ENCODE data around the gene CCDC188. TPM values are rescaled to one million over a fixed set of nuclear protein-coding genes. Genes with fewer than 3 reads are reported as not detected.
A peak's percentile ranks its signal among the peaks of the same experiment; 100 is the strongest.

Gene CCDC188
- total RNA-seq, 1 experiment from 2014 or later: not detected

DNA sequence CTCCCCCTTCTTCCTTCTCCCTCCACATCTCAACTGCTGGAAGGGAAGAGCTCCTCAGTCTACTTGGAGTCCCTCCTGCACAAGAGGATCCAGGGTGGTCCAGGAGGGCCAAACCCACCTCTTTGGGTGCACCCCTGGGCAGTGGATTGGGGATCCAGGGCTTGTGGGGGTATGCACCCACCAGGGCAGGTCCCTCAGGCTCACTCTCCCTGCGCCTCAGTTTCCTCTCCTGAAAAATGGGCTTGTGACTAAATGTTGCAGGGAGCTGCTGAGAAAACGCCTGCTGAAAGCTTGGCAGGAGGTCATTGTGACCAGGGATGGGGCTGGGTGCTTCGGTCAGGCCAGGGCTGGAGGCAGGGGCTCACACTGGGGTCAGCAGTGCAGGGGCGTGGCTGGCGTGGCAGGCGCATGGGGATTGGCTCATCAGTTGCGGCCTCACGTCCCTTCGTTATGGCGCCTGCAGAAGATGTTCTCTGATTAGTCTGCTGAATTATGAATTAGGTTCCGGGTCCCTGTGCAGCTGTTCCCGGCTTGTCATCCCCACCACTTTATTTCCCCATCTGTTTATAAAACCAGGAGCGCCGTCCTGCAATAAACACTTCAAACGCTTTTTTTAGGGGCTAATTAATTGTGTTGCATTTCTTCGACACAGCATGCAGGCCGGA, 25.7 kb upstream of the CCDC188 start:
- DNase-seq: no peak
- no peak overlapping the region for H3K4me2 ChIP-seq (ENCODE audit: low read depth, low read length, poor library complexity, severe bottlenecking)
- no peaks in the 10 kb centered on the region for H3K9me3 ChIP-seq (ENCODE audit: low read length)
- no peak overlapping the region for H3K4me3 ChIP-seq (ENCODE audit: low read length)
- no peak overlapping the region for H3K27ac ChIP-seq (ENCODE audit: low read length)
- no peaks in the 10 kb centered on the region for H3K36me3 ChIP-seq (ENCODE audit: insufficient read depth, low read length)
- H3K9ac ChIP-seq (ENCODE audit: low read length): no peak overlapping the region
- H3K27me3 ChIP-seq (ENCODE audit: low read length): no peaks in the 10 kb centered on the region
- H3K9me2 ChIP-seq (replicated peaks; ENCODE audit: insufficient read depth, low read length): no peaks in the 10 kb centered on the region
- H2AFZ ChIP-seq (ENCODE audit: low read length): no peak overlapping the region
- H3K4me1 ChIP-seq (ENCODE audit: low read length): peaks cover under 1% of the 10 kb centered on the region; the same call in 1 of the 2 replicates
- no peaks in the 10 kb centered on the region for H4K20me1 ChIP-seq (ENCODE audit: insufficient read depth, low read depth, low read length)
- H3K79me2 ChIP-seq (ENCODE audit: low read length): no peaks in the 10 kb centered on the region

DNA sequence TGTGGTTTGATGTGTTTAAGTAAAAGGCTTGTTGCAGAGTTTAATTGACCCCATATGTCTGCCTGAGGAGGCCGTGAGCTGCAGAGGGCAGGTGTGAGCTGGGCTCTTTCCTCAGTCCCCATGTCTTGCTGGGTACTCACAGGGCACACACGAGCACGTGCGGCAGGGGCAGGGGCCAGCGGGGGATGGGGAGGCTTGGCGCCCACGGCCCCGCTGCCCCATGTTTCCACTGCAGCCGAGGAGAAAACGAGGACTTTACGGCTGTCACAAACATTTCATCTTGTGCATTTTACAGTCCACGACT, 24.7 kb upstream of the CCDC188 start:
- no peaks in the 10 kb centered on the region for H3K9me3 ChIP-seq (ENCODE audit: low read length)
- no peaks in the 10 kb centered on the region for H3K4me1 ChIP-seq (ENCODE audit: low read length)
- H3K4me3 ChIP-seq (ENCODE audit: low read length): no peak overlapping the region
- H3K79me2 ChIP-seq (ENCODE audit: low read length): no peaks in the 10 kb centered on the region
- H3K27me3 ChIP-seq (ENCODE audit: low read length): no peaks in the 10 kb centered on the region
- no peak for DNase-seq
- H3K9me2 ChIP-seq (replicated peaks; ENCODE audit: insufficient read depth, low read length): no peaks in the 10 kb centered on the region
- H3K27ac ChIP-seq (ENCODE audit: low read length): no peak overlapping the region
- H3K36me3 ChIP-seq (ENCODE audit: insufficient read depth, low read length): no peaks in the 10 kb centered on the region
- H3K9ac ChIP-seq (ENCODE audit: low read length): no peak overlapping the region
- H2AFZ ChIP-seq (ENCODE audit: low read length): no peak overlapping the region
- no peak overlapping the region for H3K4me2 ChIP-seq (ENCODE audit: low read depth, low read length, poor library complexity, severe bottlenecking)
- no peaks in the 10 kb centered on the region for H4K20me1 ChIP-seq (ENCODE audit: insufficient read depth, low read depth, low read length)

DNA sequence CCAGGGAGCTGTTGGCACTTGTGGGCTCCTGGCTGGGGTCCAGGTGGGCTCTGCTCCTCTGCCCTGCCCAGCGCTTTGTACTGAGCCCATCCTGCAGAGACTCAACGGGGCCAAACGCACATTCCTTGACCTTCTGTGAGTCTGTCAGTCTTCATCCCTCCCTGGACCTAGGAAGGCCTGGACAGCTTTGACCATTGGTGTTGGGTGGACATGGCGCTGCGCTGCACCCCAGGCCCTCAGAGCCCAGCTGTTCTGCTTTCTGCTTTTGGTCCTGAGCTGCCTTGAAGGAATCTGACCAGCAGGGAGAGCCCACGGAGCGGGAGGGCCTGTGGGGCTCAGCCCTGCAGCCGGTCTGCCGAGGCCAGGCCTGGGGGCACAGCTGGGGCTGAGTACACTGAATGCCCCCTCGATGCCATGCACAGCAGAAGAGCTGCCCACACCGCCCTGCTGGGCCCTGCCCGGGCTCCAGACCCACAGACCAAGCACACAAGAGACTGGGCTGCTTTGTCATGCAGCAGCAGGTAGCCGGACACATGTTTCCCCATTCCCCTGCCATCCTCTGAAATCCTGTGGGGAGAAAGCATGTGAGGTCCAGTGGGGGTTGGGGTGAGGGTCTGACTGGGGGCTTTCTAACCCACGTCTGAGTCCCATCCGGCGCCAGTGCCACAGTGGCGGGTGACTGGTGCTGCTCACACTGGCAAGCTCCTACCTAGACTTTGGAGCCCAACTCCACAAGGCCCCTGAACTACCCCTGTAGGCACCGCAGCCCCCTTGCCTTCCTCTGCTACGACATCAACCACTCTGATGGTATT, 24.1 kb upstream of the CCDC188 start:
- no peaks in the 10 kb centered on the region for H4K20me1 ChIP-seq (ENCODE audit: insufficient read depth, low read depth, low read length)
- H3K27ac ChIP-seq (ENCODE audit: low read length): no peak overlapping the region
- no peak overlapping the region for H3K4me3 ChIP-seq (ENCODE audit: low read length)
- H3K9ac ChIP-seq (ENCODE audit: low read length): no peak overlapping the region
- no peaks in the 10 kb centered on the region for H3K36me3 ChIP-seq (ENCODE audit: insufficient read depth, low read length)
- H3K9me3 ChIP-seq (ENCODE audit: low read length): no peaks in the 10 kb centered on the region
- peak; percentile 52 for DNase-seq
- no peaks in the 10 kb centered on the region for H3K9me2 ChIP-seq (replicated peaks; ENCODE audit: insufficient read depth, low read length)
- H3K27me3 ChIP-seq (ENCODE audit: low read length): no peaks in the 10 kb centered on the region
- no peaks in the 10 kb centered on the region for H3K4me1 ChIP-seq (ENCODE audit: low read length)
- no peaks in the 10 kb centered on the region for H3K79me2 ChIP-seq (ENCODE audit: low read length)
- no peak overlapping the region for H2AFZ ChIP-seq (ENCODE audit: low read length)
- no peak overlapping the region for H3K4me2 ChIP-seq (ENCODE audit: low read depth, low read length, poor library complexity, severe bottlenecking)

DNA sequence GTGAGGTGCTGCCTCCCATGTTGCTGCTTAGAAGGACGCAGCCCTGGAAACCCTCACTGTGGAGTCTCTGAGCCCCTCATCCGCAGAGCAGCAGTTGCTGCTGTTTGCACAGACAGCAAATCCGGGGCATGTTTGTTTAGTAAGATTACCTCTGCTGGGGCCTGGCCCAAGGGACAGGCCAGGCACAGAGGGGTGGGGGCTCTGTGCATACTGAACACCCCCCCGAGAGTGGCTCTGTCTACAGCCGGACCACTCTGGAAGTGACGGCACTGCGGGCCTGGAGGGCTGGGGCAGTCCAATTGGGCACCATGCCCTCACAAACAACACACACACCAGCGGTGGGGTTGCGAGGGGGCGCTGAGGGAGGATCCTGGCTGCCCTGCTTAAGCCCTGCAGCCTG, 22.9 kb upstream of the CCDC188 start:
- H3K4me3 ChIP-seq (ENCODE audit: low read length): no peak overlapping the region
- DNase-seq: no peak
- no peaks in the 10 kb centered on the region for H3K27me3 ChIP-seq (ENCODE audit: low read length)
- no peaks in the 10 kb centered on the region for H3K79me2 ChIP-seq (ENCODE audit: low read length)
- H4K20me1 ChIP-seq (ENCODE audit: insufficient read depth, low read depth, low read length): no peaks in the 10 kb centered on the region
- no peaks in the 10 kb centered on the region for H3K9me2 ChIP-seq (replicated peaks; ENCODE audit: insufficient read depth, low read length)
- H3K9me3 ChIP-seq (ENCODE audit: low read length): no peaks in the 10 kb centered on the region
- no peak overlapping the region for H3K9ac ChIP-seq (ENCODE audit: low read length)
- no peak overlapping the region for H3K4me2 ChIP-seq (ENCODE audit: low read depth, low read length, poor library complexity, severe bottlenecking)
- H3K4me1 ChIP-seq (ENCODE audit: low read length): no peaks in the 10 kb centered on the region
- H3K36me3 ChIP-seq (ENCODE audit: insufficient read depth, low read length): no peaks in the 10 kb centered on the region
- H3K27ac ChIP-seq (ENCODE audit: low read length): no peak overlapping the region
- no peak overlapping the region for H2AFZ ChIP-seq (ENCODE audit: low read length)

DNA sequence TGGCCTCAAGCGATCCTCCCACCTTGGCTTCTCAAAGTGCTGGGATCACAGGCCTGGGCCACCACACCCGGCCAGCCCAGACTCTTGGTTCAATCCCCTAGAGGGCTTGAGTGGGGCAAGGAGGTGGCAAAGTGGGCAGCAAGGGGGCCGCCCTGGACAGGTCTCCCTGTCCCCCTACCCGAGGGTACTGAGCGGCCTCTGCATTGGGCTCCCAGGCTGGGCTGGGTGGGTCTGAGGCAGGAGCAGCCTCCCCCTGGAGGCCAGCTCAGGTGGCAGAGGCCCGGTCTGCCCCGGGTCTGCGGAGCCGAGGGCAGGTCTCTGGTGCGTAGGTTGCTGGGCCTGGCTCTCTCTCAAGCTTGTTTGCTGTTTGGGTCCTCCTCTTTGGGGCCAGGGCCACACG, 22.4 kb upstream of the CCDC188 start:
- Histone ChIP-seq H3K9me3 (ENCODE audit: low read length) (no peaks in the 10 kb centered on the region), H2AFZ (ENCODE audit: low read length) (no peak overlapping the region), H3K4me1 (ENCODE audit: low read length) (no peaks in the 10 kb centered on the region), H3K79me2 (ENCODE audit: low read length) (no peaks in the 10 kb centered on the region), H4K20me1 (ENCODE audit: insufficient read depth, low read depth, low read length) (no peaks in the 10 kb centered on the region), H3K27ac (ENCODE audit: low read length) (no peak overlapping the region), H3K9me2 (replicated peaks; ENCODE audit: insufficient read depth, low read length) (no peaks in the 10 kb centered on the region), H3K4me3 (ENCODE audit: low read length) (no peak overlapping the region), H3K36me3 (ENCODE audit: insufficient read depth, low read length) (no peaks in the 10 kb centered on the region), H3K27me3 (ENCODE audit: low read length) (no peaks in the 10 kb centered on the region), H3K9ac (ENCODE audit: low read length) (no peak overlapping the region), H3K4me2 (ENCODE audit: low read depth, low read length, poor library complexity, severe bottlenecking) (no peak overlapping the region)
- DNase-seq: no peak

DNA sequence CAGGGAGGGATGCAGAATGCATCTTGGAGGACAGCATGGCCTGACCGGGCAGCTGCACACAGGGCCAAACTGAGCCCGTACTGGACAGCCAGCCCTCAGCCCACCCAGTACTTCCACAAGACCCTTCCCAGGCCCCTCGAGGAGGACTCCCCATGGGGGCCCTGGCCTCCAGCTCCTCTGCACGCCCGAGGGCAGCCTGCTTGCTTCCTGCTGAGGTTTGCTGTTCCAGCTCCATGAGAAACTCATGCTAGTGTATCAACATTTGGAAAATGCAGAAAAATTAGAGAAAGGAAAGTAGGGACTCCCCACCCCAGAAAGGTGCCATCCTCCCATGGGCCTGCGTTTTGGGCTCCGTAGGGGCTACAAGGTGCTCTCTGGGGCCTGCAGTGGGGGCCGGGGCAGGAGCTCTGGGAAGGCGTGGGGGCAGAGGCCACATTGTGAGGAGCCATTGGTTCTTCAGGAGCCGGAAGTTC, 21.3 kb upstream of the CCDC188 start:
- Histone ChIP-seq H3K27me3 (ENCODE audit: low read length) (no peaks in the 10 kb centered on the region), H3K27ac (ENCODE audit: low read length) (no peak overlapping the region), H3K9me2 (replicated peaks; ENCODE audit: insufficient read depth, low read length) (no peaks in the 10 kb centered on the region), H3K4me3 (ENCODE audit: low read length) (no peak overlapping the region), H4K20me1 (ENCODE audit: insufficient read depth, low read depth, low read length) (no peaks in the 10 kb centered on the region), H3K4me1 (ENCODE audit: low read length) (no peaks in the 10 kb centered on the region), H2AFZ (ENCODE audit: low read length) (no peak overlapping the region), H3K9ac (ENCODE audit: low read length) (no peak overlapping the region), H3K4me2 (ENCODE audit: low read depth, low read length, poor library complexity, severe bottlenecking) (no peak overlapping the region), H3K9me3 (ENCODE audit: low read length) (no peaks in the 10 kb centered on the region), H3K79me2 (ENCODE audit: low read length) (no peaks in the 10 kb centered on the region), H3K36me3 (ENCODE audit: insufficient read depth, low read length) (no peaks in the 10 kb centered on the region)
- no peak for DNase-seq

DNA sequence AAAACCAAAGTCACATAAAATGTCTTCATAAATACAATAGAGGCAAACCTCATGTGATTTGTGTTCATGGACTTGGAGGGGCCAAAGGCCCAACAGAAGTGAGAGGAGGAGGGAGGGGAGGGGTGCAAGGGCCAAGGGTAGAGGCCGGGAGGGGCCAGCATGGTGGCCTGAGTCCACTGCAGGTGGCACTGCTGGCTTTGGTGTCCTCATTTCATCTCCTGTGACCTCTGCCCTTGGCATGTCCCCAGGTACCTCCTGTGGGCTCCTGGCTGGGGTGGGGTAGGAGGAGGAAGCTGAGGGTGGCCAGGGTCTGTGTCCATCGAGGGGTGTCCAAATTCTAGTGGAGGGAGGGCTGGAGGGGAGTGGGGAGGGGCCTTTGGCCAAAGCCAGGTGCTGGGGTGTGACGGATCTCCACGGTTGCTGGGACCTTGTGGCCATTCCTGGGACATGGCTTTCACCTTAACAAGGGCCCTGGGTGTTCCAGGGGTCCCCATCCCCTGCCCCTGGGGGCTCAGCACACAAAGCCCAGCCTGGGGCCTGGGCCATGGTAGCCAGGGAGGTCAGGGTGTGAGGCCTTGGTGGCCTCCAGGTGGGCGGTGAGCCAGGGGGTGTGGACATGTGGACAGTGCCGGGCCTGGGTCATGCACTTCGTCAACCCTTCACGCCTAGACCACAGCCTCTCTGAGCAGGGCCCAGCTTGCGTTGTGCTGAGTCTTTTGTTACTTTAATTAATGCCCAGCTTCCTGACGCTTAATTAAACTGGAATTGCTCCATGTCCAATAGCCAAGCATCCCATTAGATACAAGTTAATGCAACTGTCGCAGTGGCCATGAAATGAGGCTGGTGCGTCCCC, 20.7 kb upstream of the CCDC188 start:
- no peak overlapping the region for H3K4me3 ChIP-seq (ENCODE audit: low read length)
- no peak overlapping the region for H3K4me2 ChIP-seq (ENCODE audit: low read depth, low read length, poor library complexity, severe bottlenecking)
- no peak overlapping the region for H2AFZ ChIP-seq (ENCODE audit: low read length)
- H3K9me3 ChIP-seq (ENCODE audit: low read length): no peaks in the 10 kb centered on the region
- H4K20me1 ChIP-seq (ENCODE audit: insufficient read depth, low read depth, low read length): no peaks in the 10 kb centered on the region
- no peaks in the 10 kb centered on the region for H3K9me2 ChIP-seq (replicated peaks; ENCODE audit: insufficient read depth, low read length)
- no peak overlapping the region for H3K9ac ChIP-seq (ENCODE audit: low read length)
- no peaks in the 10 kb centered on the region for H3K79me2 ChIP-seq (ENCODE audit: low read length)
- H3K4me1 ChIP-seq (ENCODE audit: low read length): no peaks in the 10 kb centered on the region
- H3K27ac ChIP-seq (ENCODE audit: low read length): no peak overlapping the region
- no peaks in the 10 kb centered on the region for H3K36me3 ChIP-seq (ENCODE audit: insufficient read depth, low read length)
- DNase-seq: no peak
- H3K27me3 ChIP-seq (ENCODE audit: low read length): no peaks in the 10 kb centered on the region

DNA sequence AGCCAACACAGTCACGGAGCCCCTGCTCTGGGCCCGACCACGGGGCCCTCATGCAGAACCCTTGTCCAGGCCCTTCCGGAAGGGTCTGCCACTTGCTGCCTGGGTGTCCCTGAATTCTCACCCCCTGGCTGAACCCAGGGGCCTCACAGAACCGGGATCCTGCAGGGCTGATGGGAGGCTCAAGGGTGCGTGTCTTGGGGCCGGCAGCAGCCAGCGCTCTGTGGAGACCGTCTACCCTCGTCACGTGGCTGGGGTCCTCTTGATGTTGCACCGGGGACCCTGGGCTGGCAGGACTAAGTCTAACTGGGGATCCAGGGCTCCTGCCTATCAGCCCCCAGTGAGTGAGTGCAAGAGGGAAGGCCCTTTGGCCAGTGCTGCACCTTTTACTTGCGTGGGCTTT, 19.3 kb upstream of the CCDC188 start:
- no peaks in the 10 kb centered on the region for H3K4me1 ChIP-seq (ENCODE audit: low read length)
- no peaks in the 10 kb centered on the region for H3K9me3 ChIP-seq (ENCODE audit: low read length)
- no peak overlapping the region for H2AFZ ChIP-seq (ENCODE audit: low read length)
- no peaks in the 10 kb centered on the region for H3K36me3 ChIP-seq (ENCODE audit: insufficient read depth, low read length)
- no peak for DNase-seq
- no peaks in the 10 kb centered on the region for H3K27me3 ChIP-seq (ENCODE audit: low read length)
- no peaks in the 10 kb centered on the region for H3K79me2 ChIP-seq (ENCODE audit: low read length)
- no peak overlapping the region for H3K27ac ChIP-seq (ENCODE audit: low read length)
- no peak overlapping the region for H3K4me2 ChIP-seq (ENCODE audit: low read depth, low read length, poor library complexity, severe bottlenecking)
- H3K4me3 ChIP-seq (ENCODE audit: low read length): no peak overlapping the region
- H4K20me1 ChIP-seq (ENCODE audit: insufficient read depth, low read depth, low read length): no peaks in the 10 kb centered on the region
- no peaks in the 10 kb centered on the region for H3K9me2 ChIP-seq (replicated peaks; ENCODE audit: insufficient read depth, low read length)
- no peak overlapping the region for H3K9ac ChIP-seq (ENCODE audit: low read length)
